KOPT-K1 (cell line): Measurements from ENCODE around the gene MICB.
"Not testable (repeated sequence)": the region's sequence is repeated elsewhere in the genome, so short reads cannot be mapped to it uniquely, and the experiment has no call there.

Source experiments
- H3K27ac ChIP-seq: fragments of 200-600 bp; sonication (generic); 2 replicates; pipeline ENCODE4 v1.5.1; 2016; ENCODE audit warnings: antibody characterized with exemption, mild to moderate bottlenecking, low read depth, low read length; ENCODE audit not compliant: poor library complexity, severe bottlenecking
- H3K36me3 ChIP-seq: fragments of 200-600 bp; sonication (generic); 2 replicates; pipeline ENCODE4 v1.5.1; 2017; ENCODE audit warnings: antibody characterized with exemption, mild to moderate bottlenecking, low read length, moderate library complexity; ENCODE audit not compliant: insufficient read depth
- H3K9me3 ChIP-seq: fragments of 200-600 bp; sonication (generic); 2 replicates; pipeline ENCODE4 v1.5.1; 2017; ENCODE audit warnings: antibody characterized with exemption, low read length, mild to moderate bottlenecking; ENCODE audit not compliant: insufficient read depth, poor library complexity, severe bottlenecking

Gene MICB

DNA sequence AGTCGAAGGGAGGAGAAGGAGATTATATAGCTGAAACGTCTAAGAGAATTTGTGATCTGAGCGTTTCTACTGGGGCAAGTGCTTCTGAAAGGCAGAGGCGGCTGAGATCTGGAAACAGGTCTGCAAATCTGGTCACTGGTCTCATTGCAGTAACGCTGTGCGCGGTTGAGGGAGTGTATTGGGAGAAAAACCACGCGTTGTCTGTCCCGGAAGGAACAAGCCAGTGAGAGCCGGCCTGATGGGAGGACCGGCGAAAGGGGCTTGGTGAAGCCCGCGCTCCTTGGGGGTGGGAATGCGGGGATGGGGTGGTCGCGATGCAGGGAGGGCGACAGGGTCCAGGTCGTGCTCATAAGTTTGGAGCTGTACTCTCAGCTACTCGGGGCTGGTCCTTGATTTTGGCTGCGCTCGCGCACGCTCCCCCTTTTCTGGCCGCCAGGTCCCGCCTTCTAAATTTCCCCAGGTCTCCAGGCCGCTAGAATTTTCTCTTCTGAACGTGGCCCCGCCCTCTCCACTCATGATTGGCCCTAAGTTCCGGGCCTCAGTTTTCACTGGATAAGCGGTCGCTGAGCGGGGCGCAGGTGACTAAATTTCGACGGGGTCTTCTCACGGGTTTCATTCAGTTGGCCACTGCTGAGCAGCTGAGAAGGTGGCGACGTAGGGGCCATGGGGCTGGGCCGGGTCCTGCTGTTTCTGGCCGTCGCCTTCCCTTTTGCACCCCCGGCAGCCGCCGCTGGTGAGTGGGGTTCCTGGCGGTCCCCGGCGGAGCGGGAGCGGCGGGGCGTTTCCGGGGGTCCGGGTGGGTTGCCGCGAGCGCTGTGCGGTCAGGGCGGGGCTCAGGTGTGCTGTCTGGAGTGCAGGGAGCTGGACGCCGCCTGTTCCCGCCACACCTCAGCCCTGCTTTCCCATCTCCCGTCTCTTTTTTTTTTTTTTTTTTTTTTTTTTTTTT is at the start of gene MICB:
MICB (plus strand) TSS at position 615 of the 946 bp plus-strand sequence; CDS start at position 664, 49 bp downstream.
- H3K36me3 ChIP-seq, result 0 out of 2 replicates have a peak, but pooled peaks cover 6% of the 10 kb centered on the region
- H3K27ac ChIP-seq, result peak within 1 kb of the TSS; percentile 47
- no peaks in the 10 kb centered on the region for H3K9me3 ChIP-seq

DNA sequence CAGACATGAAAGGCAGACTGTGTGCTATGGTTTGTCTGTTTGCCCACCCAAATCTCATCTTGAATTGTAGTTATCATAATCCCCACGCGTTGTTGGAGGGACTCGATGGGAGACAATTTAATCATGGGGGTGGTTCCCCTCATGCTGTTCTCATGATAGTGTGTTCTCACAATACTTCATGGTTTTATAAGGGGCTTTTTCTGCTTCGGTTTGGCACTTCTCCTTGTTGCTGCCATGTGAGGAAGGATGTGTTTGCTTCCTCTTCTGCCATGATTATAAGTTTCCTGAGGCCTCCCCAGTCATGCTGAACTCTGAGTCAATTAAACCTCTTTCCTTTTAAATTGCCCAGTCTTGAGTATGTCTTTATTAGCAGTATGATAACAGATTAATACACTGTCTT is 47.2 kb upstream of the MICB start:
- H3K9me3 ChIP-seq, result peaks cover 15% of the 10 kb centered on the region
- no peak overlapping the region for H3K27ac ChIP-seq
- H3K36me3 ChIP-seq, result no peaks in the 10 kb centered on the region

DNA sequence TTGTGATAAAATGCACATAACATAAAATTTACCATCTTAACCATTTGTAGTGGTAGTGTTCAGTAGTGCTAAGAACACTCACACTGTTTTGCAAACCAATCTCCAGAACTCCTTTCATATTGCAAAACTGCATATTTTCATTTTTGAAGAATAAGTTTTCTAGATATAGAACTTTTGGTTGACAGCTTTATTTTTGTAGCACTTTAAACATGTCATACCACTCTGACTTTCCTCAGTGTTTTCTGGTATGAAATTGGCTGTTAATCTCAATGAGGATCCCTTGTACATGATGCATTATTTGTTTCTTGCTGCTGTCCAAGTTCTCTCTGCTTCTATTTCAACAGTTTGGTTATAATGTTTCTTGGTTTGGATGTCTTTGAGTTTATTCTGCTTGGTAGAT is 45.1 kb upstream of the MICB start:
- H3K36me3 ChIP-seq, result no peaks in the 10 kb centered on the region
- H3K9me3 ChIP-seq, result peaks cover 15% of the 10 kb centered on the region
- no peak overlapping the region for H3K27ac ChIP-seq

DNA sequence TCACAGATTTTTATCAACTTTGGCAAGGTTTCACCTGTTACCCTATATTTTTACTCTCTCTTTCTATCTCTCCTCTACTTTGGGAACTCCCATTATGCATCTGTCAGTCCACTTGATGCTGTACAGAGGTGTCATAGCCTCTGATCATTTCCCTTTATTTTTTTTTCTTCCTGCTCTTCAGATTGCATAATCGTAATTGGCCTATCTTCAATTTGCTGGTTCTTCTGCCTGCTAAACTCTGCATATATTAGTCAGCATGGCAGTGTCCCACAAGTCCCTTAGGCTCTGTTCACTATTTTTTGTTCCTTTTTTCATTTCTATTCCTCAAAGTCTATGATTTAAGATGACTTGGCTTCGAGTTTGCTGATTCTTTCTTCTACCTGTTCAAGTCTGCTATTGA is 44.7 kb upstream of the MICB start:
- H3K36me3 ChIP-seq, result no peaks in the 10 kb centered on the region
- H3K27ac ChIP-seq, result no peak overlapping the region
- peaks cover 15% of the 10 kb centered on the region for H3K9me3 ChIP-seq

DNA sequence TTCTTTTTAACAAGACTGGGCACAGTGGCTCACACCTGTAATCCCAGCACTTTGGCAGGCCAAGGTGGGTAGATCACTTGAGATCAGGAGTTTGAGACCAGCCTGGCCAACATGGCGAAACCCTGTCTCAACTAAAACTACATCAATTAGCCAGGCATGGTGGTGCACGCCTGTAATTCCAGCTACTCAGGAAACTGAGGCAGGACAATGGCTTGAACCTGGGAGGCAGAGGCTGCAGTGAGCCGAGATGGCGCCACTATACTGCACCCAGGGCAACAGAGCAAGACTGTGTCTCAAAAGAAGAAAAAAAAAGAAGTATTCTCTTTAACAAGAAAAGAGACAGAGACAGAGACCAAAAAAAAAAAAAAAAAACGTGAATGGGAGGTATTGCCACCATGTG is 38.1 kb upstream of the MICB start:
- H3K9me3 ChIP-seq, H3K27ac ChIP-seq, H3K36me3 ChIP-seq: not testable (repeated sequence)

DNA sequence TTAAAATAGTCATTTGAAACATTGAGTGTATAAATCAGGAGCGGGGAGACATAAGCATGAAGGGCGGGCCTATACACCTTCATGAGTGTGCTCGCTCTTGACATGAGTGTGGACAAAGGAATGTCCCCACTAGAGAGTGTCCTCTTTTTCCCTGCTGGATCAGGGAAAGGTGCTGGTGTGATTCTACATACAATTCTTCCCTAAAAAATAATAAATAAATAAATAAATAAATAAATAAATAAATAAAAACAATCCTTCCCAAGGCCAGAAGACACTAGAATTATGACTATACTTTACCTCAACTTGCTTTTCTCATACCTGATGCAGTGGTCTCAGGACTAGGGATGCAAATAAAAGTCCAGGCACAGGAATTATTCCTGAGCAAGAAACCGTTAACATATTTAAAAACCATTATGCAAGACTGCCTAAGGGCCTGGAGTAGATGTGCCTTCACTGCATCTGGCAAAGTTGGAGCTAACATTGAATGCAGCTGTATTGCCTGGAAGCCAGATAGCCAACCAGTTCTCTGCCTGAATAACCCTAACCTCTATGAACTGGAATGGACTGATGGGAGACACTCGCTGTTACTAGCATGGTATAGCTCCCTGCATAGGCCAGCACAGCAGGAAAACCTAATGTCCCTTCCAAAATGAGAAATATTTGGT is 37.5 kb upstream of the MICB start:
- Histone ChIP-seq H3K9me3 (no peaks in the 10 kb centered on the region), H3K27ac (no peak overlapping the region), H3K36me3 (no peaks in the 10 kb centered on the region)

DNA sequence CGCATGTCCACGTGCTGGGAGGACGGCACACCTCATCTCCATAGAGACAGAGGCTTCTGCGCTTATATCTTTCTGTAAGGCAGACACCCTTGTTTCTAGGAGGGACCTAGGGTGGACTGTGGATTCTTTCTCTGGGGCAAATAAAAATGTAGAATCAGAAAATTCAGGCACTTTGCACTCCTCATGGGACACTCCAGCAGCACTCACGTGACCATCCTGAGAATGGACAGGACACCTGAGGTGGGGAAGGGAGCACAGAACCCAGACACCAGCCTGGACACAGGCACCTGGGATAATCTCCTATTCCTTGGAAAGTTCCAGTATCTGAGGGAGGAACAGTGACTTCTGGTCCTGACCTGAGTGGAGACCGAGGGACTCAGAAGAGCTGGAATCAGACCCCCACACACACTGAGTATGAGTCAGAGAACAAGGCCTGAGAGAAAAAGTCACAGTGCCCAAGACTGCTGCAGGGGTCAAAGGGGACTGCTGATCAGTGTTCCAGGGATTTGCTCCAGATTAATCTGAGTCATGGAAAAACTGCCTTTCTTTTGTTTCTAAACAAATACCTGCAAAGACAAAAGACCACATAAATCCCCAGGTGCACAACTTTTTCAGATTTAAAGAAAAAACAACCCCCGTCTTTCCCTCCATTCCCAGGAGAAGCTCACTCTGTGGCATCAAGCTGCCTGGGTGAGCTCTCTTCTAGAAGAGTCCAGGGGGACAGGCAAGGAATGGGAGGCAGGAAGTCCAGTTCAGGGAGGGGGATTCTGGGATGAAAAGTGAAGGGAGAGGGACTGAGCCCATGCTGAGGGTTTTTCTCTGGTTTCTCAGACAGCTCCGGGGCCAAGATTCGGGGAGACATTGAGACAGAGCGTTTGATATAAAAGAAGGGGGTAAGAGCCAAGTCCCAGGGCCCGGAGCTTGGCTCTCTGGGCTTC is 35.6 kb upstream of the MICB start:
- no peak overlapping the region for H3K27ac ChIP-seq
- no peaks in the 10 kb centered on the region for H3K9me3 ChIP-seq
- H3K36me3 ChIP-seq, result no peaks in the 10 kb centered on the region

DNA sequence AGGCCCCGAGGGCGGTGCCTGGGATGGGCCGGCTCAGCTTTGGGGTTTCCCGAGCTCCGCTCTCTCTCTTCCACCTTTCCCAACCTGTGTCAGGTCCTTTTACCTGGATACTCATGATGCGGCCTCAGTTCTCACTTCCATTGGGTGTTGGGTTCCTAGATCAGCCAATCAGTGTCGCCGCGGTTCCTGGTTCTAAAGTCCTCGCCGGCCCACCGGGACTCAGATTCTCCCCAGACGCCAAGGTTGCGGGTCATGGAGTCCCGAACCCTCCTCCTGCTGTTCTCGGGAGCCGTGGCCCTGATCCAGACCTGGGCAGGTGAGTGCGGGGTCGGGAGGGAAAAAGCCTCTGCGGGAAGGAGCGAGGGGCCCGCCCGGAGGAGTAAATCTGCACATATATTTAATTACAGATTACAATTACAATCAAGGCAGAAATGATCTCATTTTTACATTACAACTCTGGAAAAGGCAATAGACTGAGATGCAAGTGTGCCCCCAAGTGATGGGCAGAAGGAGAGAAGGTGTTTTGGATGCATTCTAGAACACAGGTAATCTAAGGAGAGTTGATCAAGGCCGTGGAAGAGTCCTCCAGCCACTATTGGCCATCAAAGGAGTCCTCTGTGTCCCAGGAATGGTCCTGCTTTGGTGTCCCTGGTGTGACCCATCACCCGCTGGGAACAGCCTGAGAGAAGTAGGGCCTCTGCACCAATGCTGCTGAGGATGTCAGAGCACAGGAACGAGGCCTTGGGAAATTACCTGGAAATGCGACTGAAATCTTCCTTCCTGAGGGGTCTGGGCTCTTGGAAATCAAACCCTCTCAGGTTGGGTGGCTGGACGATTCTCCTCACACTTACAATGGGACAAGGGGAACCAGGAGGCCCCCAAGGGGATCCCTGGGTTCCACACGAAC is 34.7 kb upstream of the MICB start:
- Histone ChIP-seq H3K36me3 (no peaks in the 10 kb centered on the region), H3K27ac (no peak overlapping the region), H3K9me3 (no peaks in the 10 kb centered on the region)

DNA sequence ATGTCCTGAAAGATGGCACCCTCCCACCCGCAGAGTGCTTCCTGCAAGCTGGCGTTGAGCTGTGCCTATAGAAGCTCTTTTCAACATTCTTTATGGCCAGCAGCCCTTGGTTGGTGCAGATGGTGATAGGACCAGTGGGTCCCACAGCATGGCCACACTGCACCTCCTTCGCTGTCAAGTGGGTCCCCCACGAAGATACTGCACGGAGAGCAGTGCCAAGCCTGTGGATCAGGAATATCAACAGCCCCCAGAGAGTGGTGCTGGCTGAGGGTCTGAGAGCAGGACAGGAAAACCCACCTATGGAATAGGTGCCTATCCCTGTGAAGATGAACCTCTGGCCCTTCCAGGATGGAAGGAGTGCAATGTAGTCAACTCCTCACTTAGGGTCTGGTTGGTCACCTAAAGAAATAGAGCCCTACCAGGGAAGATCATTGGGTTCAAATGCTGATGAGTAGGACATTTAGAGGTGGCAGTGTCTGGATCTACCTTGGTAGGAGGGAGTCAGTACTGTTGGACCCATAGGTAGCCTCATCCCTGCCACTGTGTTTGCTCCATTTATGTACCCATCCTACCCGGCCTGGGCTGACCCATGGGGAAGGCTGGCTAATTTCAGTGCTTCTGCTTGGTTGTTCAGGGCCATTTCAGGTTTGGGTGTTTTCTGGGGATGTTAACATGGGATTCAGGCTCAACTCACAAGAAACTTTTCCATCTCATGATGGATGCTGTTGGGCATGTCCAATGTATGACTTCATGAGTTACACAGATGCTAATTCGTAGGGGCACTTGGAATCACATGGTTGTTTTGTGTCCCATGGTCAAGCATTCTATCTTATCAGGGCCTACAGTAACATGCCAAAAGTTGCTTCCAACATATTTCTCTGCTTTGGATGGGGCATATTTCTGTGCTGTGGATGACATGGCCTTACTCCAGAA is 33.4 kb upstream of the MICB start:
- Histone ChIP-seq H3K27ac (no peak overlapping the region), H3K36me3 (no peaks in the 10 kb centered on the region), H3K9me3 (no peaks in the 10 kb centered on the region)

DNA sequence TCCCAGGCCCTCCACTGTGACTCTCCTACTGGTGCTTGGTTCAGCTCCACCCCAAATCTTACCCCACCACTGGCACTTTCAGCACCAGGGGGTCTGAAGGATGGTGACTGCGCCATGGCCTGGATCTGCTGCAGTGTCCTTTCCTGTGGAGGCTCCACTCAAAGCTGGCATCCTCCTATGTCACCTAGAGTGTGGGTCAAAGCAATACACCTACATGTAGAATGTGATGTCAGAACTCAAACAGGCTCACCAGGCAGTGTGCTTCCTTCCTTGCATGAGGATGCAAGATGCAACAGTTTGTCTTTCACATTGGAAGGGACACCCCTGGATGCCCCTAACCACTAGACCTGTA is 32.8 kb upstream of the MICB start:
- H3K27ac ChIP-seq, result no peak overlapping the region
- no peaks in the 10 kb centered on the region for H3K36me3 ChIP-seq

DNA sequence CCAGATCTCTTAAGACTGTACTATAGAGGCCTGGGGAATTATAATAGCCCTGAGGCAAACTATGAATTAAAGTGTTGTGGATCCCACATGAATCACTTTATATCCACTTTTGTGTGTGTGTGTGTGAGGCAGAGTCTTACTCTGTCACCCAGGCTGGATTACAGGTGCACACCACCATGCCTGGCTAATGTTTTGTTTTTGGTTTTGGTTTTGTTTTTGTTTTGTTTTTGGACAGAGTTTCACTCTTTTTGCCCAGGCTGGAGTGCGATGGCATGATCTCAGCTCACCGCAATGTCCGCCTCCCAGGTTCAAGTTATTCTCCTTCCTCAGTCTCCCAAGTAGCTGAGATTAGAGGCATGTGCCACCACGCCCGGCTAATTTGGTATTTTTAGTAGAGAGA is 32.2 kb upstream of the MICB start:
- no peaks in the 10 kb centered on the region for H3K9me3 ChIP-seq
- no peak overlapping the region for H3K27ac ChIP-seq
- no peaks in the 10 kb centered on the region for H3K36me3 ChIP-seq

More for the DNA sequence above, 32.8 kb upstream of the MICB start:
- no peaks in the 10 kb centered on the region for H3K9me3 ChIP-seq

DNA sequence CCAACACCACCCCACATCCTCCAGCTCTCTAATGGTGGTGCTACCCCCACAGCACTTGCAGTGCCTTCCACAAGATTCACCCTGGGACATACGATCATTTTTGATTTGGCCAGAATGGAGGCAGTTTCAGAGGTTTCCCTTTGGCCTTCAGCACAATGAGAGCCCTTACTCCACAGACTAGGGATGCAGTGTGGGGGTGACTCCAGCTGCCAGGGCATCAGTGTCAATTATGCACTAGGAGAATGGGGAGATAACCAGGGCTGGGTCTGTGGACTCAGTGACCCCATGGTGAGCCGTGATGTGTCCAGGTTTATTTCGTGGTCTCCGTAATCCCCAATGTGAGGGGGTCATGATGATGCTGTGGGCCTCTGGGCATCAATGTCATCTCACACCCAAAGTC is 31.5 kb upstream of the MICB start:
- H3K9me3 ChIP-seq, result no peaks in the 10 kb centered on the region
- H3K36me3 ChIP-seq, result no peaks in the 10 kb centered on the region
- H3K27ac ChIP-seq, result no peak overlapping the region

DNA sequence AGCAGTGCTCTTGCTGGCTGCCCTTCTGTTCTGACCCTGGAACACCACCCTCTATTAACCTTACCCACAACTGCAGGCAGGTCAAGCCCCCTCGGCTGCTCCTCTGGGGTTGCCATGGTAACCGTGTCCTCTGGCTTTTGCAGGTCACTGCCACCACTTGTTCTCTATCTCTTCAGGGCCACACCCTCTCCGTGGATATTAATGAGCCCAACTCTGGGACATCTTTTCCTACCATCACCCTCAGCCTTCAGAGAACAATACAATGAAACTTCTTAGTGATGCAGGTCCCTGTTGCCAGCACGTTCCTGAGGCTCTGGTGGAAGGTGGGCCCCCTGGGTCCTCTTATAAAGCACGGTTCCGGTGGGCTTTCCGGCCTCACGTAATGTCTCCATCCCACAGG is 30.8 kb upstream of the MICB start:
- Histone ChIP-seq H3K9me3 (no peaks in the 10 kb centered on the region), H3K27ac (no peak overlapping the region), H3K36me3 (no peaks in the 10 kb centered on the region)
